Stimulated activated memory B cell treated with anti-CD40 and anti-IgM and Interleukin-4, amounts not matched to agents 10 μg/mL and 1 μg/mL and 100 μg/mL, for 72 hours (primary cell): ENCODE data around the gene NPAS3.

ENCODE experiments used
- ATAC-seq: fragments of 150-1000 bp; cut with Tn5 transposase; 2 replicates; pipeline ENCODE4 v1.10.0; 2021
- H3K27ac Mint-ChIP-seq: one replicate; pipeline ENCODE4 v1.8.0; 2022; ENCODE audit warnings: mild to moderate bottlenecking, mixed read lengths
- H3K27me3 Mint-ChIP-seq: one replicate; pipeline ENCODE4 v1.8.0; 2022; ENCODE audit warnings: mixed read lengths
- H3K36me3 Mint-ChIP-seq: one replicate; pipeline ENCODE4 v1.8.0; 2022; ENCODE audit warnings: mixed read lengths
- H3K4me1 Mint-ChIP-seq: one replicate; pipeline ENCODE4 v1.8.0; 2022; ENCODE audit warnings: mixed read lengths
- H3K4me3 Mint-ChIP-seq: one replicate; pipeline ENCODE4 v1.8.0; 2022; ENCODE audit warnings: mild to moderate bottlenecking, moderate library complexity, mixed read lengths
- H3K9me3 Mint-ChIP-seq: one replicate; pipeline ENCODE4 v1.8.0; 2022; ENCODE audit warnings: mixed read lengths

Gene NPAS3

DNA sequence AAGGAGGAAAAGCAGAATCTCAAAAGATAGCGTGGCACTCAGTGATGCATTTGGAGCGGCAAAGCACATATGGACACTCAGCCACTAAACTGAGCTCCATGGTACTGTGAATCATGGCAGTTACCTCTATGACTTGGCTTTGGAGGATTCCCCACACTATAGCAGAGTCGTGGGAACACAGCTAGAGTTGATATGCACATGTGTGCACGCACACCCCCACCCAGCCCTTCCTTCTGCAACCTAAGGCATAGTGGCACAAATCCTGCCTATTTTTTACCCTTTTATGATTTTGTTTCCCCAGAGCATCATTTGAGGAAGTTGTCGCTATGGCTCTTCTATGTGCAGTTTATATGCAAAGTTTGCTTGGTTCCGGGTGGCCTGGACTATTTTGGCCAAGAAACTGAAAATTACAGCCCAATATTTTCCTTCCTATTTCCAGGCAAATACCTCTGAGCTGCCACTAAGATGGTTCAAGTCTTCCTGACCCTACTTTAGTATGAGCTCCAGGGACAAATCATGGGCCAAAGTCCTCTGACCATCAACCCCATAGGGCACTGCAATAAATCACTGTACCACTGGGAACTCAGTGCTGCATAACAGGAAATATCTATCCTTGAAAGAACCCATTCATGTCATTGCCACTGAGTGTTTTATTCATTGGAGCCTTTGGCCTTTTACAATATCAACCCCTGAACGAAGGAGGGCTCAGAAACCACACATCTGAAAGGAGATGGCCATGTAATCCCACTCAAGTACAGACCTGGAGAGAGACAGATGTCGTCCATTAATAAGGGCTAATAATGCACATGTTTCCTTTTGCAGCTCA lies 834.7 kb downstream of the NPAS3 start:
- Mint-ChIP-seq H3K27me3 (no peaks in the 10 kb centered on the region), H3K4me3 (no peak overlapping the region), H3K9me3 (no peaks in the 10 kb centered on the region), H3K27ac (no peak overlapping the region), H3K36me3 (no peaks in the 10 kb centered on the region), H3K4me1 (no peaks in the 10 kb centered on the region)
- no peak for ATAC-seq

DNA sequence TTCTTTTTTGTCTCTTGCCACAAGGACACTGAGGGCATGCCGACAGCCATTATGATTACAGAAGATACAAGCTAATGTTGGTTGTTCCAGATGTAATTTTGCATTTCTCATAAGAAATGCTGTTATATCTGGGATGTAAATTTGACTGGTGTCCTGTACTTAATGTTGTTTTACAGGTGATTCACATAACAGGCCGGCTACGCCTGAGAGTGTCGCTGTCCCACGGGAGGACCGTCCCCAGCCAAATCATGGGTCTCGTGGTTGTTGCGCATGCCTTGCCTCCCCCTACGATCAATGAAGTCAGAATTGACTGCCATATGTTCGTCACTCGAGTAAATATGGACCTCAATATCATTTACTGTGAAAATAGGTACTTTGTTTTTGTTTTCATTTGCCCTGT lies 835.5 kb downstream of the NPAS3 start:
- no peaks in the 10 kb centered on the region for H3K4me1 Mint-ChIP-seq
- no peak for ATAC-seq
- no peaks in the 10 kb centered on the region for H3K36me3 Mint-ChIP-seq
- H3K27me3 Mint-ChIP-seq = no peaks in the 10 kb centered on the region
- no peaks in the 10 kb centered on the region for H3K9me3 Mint-ChIP-seq
- H3K4me3 Mint-ChIP-seq = no peak overlapping the region
- no peak overlapping the region for H3K27ac Mint-ChIP-seq

DNA sequence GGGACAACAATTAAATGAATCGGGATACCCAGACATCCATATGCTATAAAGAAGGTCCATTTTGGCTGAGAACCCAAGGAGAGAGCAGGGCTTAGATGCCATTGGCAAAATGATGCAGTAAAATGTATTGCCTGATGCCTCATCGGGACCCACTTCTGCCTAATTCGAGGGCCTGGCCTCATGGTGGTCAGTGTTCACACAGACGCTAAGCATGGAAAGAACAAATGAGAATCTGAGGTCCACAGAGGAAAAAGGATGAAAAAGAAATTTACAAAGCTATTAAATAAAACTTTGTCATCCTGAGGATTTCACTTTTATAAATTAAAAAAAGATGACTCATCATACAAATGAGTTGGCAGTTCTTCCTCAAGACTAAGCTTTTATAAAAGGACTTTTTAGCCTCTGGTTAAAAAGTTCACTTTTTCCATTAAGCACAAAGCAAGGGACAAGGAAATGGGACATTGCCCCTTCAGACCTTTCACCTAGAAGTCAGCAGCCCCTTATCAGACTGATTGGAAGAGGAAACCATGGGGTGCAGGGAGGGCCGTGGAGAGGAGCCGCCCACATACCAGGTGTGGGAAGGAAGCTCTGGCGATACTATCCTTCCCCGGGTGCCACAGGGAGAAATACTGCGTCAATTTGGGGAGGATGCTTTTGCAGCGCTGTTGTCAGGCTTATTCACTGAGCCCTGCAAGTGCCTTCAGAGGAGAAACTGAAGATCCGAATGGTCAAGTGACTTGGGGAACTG lies 836.2 kb downstream of the NPAS3 start:
- no peaks in the 10 kb centered on the region for H3K27me3 Mint-ChIP-seq
- H3K4me1 Mint-ChIP-seq = no peaks in the 10 kb centered on the region
- no peak for ATAC-seq
- H3K9me3 Mint-ChIP-seq = no peaks in the 10 kb centered on the region
- H3K36me3 Mint-ChIP-seq = no peaks in the 10 kb centered on the region
- H3K4me3 Mint-ChIP-seq = no peak overlapping the region
- H3K27ac Mint-ChIP-seq = no peak overlapping the region

DNA sequence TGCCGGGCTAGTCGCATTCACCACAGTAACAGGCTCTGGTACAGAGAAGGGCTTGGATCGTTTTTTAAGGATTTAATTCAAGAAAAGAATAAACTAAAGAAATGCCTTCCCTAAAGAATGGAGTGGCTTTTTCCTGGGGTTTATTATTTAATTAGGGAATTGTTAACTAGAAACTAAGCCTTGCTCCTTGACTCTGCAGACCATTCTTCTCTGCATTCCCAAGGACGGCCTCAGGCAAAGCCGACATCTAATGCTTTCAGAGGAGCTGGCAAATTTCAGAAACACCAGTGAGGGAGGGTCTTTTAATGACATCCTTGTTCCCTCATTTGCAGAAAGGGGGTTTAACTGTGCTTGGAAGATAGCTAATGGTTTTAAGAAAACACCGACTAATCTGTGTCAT lies 838.2 kb downstream of the NPAS3 start:
- H3K9me3 Mint-ChIP-seq = no peaks in the 10 kb centered on the region
- no peak overlapping the region for H3K27ac Mint-ChIP-seq
- H3K4me3 Mint-ChIP-seq = no peak overlapping the region
- no peak for ATAC-seq
- no peaks in the 10 kb centered on the region for H3K4me1 Mint-ChIP-seq
- H3K27me3 Mint-ChIP-seq = no peaks in the 10 kb centered on the region
- H3K36me3 Mint-ChIP-seq = no peaks in the 10 kb centered on the region

DNA sequence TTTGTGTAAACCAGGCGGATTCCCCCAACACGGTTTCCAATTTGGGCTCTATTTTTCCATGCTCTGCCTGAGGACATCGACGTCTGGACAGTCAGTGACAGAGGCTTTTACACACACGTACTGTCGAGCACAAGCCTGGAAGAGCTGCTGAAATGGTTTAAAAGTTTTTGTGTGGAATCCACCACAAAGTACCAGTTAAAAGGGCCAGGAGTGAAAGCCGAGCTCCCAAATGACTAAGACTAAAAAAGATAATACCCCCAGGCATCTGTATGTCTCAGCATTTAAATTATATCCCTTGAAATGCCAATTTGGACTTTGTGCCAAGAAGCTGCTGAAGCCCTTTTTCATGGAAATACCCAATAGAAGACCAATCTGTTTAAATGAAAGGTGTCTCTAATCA lies 839.0 kb downstream of the NPAS3 start:
- no peak for ATAC-seq
- H3K27me3 Mint-ChIP-seq = no peaks in the 10 kb centered on the region
- H3K4me3 Mint-ChIP-seq = no peak overlapping the region
- H3K4me1 Mint-ChIP-seq = no peaks in the 10 kb centered on the region
- no peaks in the 10 kb centered on the region for H3K36me3 Mint-ChIP-seq
- H3K27ac Mint-ChIP-seq = no peak overlapping the region
- no peaks in the 10 kb centered on the region for H3K9me3 Mint-ChIP-seq

DNA sequence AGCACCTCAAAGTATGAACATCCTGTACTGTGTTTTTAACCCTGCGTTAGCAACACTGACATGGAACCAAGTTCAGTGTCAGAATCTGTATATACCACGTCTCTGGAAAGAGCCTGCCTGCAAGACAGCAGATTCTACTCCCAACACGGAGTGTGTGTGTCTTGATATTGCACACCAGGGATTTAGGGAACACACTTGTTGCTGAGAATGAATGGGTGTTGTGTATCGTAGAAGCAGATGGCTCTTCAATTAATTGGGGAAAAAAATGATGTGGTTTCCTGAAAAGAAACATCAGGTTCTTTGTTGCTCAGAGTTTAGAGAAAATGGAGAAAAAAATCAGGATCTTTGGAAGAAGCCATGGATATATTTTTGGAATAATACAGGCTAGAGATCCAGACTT lies 841.4 kb downstream of the NPAS3 start:
- Mint-ChIP-seq H3K9me3 (no peaks in the 10 kb centered on the region), H3K36me3 (no peaks in the 10 kb centered on the region), H3K27me3 (no peaks in the 10 kb centered on the region), H3K4me1 (no peaks in the 10 kb centered on the region), H3K4me3 (no peak overlapping the region), H3K27ac (no peak overlapping the region)
- ATAC-seq = no peak

DNA sequence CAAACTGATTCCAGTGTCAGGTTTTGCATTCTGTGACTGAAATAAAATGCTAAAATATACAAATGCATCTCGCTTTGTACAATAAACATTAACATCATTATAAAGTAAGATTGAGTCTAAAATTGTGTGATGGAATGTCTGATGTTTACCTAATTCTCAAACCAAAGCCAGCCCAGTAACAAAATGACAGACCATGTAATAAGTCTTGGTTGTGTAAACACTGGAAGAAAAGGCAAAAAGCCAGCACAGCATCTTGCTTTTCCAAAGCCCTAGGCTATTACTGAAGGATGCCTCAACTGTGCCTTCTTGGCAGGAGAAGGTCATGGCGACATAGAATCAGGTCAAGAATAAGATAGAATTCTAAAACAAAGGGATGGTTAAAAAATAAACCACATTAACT lies 842.6 kb downstream of the NPAS3 start:
- Mint-ChIP-seq H3K4me3 (no peak overlapping the region), H3K9me3 (no peaks in the 10 kb centered on the region), H3K27ac (no peak overlapping the region), H3K4me1 (no peaks in the 10 kb centered on the region), H3K27me3 (no peaks in the 10 kb centered on the region), H3K36me3 (no peaks in the 10 kb centered on the region)
- no peak for ATAC-seq

DNA sequence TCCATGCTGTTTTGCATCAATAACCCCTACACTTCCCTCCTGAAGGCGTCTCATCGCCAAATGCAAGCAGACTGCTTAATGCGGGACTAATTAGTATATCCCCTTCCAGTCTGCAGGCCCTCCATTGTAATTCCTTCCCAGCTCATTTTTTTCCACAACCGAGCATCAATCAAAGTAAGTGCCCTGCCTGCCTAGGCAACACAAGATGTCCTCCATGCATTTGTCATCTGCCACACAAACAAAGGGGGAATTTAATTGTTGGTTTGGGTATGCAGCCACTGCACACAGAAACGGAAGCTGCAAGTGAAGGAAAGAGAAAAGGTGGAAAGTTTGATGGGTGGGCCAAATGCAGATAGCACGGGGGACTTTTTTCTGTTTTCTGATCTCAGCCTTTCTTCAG lies 844.2 kb downstream of the NPAS3 start:
- Mint-ChIP-seq H3K4me3 (no peak overlapping the region), H3K4me1 (no peaks in the 10 kb centered on the region), H3K27me3 (no peaks in the 10 kb centered on the region), H3K27ac (no peak overlapping the region), H3K36me3 (no peaks in the 10 kb centered on the region), H3K9me3 (no peaks in the 10 kb centered on the region)
- no peak for ATAC-seq

DNA sequence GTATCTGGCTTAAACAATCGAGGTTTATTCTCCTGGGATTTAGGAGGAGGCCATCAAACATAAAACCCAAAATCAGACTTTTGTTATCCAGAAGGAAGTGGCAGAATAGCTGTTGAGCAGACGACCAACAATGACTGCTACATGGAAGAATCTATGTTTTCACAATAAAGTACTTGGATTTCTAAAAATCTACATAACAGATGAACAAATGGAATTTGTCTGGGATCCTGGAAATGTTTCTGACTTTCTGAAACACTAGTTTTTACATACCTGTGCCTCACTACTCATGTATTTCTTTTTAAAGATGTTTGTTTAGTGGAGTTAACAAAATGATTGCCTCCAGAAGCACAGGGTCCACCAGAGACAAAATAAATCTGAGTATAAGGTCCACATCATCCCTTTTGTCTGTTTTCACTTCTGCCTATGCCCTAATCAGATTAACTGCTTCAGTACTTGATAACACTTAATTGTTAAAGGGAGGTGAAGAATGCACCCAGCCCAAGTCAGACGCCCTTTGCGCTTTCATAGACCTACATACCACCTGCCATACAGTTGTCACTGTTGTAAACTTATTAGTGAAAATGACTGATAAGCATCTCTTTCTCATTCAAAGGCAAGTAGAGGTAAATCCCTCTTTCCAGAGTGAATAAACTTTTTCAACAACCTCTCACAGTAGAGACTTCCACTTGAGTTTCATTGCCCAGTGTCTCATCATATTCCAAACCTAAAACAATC lies 847.6 kb downstream of the NPAS3 start:
- Mint-ChIP-seq H3K9me3 (no peaks in the 10 kb centered on the region), H3K36me3 (no peaks in the 10 kb centered on the region), H3K27ac (no peak overlapping the region), H3K4me3 (no peak overlapping the region), H3K4me1 (no peaks in the 10 kb centered on the region), H3K27me3 (peaks cover 5% of the 10 kb centered on the region)
- ATAC-seq = no peak

DNA sequence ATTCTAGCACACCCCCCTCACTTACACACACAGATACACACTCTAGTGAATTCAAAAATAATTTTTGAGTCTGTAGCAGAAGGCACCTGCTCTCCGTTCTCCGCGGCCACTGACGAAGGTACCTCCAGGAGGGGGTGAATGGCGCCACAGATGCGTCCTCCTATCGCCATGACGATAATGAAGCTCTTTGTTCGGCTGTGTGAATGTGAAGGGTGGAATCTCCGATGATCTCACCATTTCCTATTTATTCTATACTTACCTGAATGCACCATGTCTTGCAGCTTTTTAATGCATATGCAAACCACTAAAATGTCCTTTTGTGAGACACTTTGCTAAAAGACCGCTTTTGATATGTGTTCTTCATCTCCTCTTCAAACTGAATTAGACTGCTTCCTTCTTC lies 849.5 kb downstream of the NPAS3 start:
- Mint-ChIP-seq H3K4me3 (no peak overlapping the region), H3K4me1 (peaks cover 11% of the 10 kb centered on the region), H3K27ac (no peak overlapping the region), H3K36me3 (no peaks in the 10 kb centered on the region), H3K9me3 (no peaks in the 10 kb centered on the region), H3K27me3 (peaks cover 24% of the 10 kb centered on the region)
- ATAC-seq = no peak

DNA sequence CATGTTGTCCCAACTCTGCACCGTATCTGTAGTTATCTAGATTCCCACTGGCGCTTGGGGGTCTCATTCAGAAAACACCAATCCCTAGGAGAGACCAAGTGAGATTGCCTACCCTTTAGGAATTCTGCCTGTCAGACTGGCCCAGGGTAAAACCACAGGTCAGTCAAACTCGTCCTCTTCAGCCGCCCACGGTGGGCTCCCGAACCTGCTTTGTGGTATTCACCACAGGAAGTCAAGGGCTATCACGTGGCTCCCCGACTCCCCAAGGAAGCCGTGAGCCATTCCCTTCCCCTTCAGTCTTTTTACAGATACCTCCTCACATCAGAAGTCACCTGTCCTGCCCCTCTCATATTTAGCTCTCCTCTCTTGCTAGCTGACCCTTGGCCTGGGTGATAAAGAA lies 852.3 kb downstream of the NPAS3 start:
- peaks cover 47% of the 10 kb centered on the region for H3K27me3 Mint-ChIP-seq
- no peaks in the 10 kb centered on the region for H3K36me3 Mint-ChIP-seq
- no peak for ATAC-seq

DNA sequence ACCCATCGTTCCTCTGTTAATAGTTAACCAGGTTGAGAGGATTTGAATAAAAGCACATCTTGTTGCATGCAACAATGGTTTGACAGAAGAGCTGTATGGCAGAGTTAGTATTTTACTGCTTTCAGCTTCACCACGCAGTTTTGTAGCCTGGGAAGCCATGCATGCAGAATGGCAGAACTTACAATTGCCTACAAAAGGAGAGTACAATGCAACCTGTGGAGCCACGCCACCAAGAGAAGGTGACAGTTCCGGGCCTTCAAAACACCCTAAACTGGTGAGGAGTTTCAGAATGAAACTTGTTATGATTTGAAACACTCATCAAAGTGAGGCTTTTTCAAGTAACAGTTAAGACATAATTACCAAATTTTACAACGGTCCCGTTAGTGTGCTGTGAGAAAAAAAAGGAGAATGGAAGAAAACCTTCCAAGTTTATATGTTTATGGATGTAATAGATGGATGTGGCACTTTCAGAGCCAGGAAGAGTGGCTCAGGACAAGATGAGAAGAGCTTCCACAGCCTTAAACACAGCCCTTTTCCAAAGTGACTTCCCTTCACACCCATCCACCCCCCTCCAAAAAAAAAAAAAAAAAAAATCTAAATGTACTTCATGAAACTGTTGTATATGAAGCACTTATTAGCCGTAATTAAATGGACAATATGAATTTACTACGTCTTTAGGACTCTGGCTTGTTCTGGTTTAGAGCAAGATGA lies 853.5 kb downstream of the NPAS3 start:
- ATAC-seq = no peak
- Mint-ChIP-seq H3K4me3 (no peak overlapping the region), H3K4me1 (peaks cover 11% of the 10 kb centered on the region)

More for the DNA sequence above, 852.3 kb downstream of the NPAS3 start:
- no peak overlapping the region for H3K4me3 Mint-ChIP-seq
- no peak overlapping the region for H3K27ac Mint-ChIP-seq
- H3K9me3 Mint-ChIP-seq = no peaks in the 10 kb centered on the region
- H3K4me1 Mint-ChIP-seq = peaks cover 11% of the 10 kb centered on the region

DNA sequence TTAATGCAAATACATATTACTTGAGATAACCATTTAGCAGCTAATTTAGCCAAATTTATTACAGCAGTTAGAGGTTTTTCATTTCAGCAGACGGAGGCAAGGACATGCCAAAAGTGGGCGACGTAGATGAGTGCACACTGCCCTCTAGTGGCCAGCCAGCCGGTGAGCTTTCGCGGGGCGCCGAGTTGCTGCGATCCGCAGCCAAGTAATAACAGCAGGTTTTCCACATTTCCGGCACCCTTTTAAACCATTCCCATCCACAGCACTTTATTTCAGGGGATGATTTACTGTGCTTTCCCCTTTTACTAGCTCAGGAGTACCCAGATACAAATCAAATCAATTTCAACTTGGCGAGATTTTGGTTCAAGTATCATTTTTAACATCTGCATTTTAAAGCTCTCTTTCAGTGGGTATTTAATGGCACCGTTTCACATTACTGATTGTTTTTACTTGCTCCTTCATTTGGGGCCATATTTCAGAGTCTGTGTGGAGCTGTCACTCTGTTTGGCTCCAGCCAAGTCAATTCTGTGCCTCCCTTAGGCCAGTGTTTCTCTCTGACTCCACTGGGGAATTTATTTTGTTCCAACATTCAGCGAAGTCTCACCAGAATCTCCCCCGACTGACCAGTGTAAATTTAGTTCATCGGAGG lies 854.2 kb downstream of the NPAS3 start:
- Mint-ChIP-seq H3K4me3 (no peak overlapping the region), H3K36me3 (no peaks in the 10 kb centered on the region), H3K27me3 (peaks cover 47% of the 10 kb centered on the region), H3K4me1 (peaks cover 11% of the 10 kb centered on the region), H3K27ac (no peak overlapping the region), H3K9me3 (no peaks in the 10 kb centered on the region)
- ATAC-seq = no peak

More for the DNA sequence above, 853.5 kb downstream of the NPAS3 start:
- no peaks in the 10 kb centered on the region for H3K36me3 Mint-ChIP-seq
- no peak overlapping the region for H3K27ac Mint-ChIP-seq
- H3K27me3 Mint-ChIP-seq = peaks cover 47% of the 10 kb centered on the region
- H3K9me3 Mint-ChIP-seq = no peaks in the 10 kb centered on the region

DNA sequence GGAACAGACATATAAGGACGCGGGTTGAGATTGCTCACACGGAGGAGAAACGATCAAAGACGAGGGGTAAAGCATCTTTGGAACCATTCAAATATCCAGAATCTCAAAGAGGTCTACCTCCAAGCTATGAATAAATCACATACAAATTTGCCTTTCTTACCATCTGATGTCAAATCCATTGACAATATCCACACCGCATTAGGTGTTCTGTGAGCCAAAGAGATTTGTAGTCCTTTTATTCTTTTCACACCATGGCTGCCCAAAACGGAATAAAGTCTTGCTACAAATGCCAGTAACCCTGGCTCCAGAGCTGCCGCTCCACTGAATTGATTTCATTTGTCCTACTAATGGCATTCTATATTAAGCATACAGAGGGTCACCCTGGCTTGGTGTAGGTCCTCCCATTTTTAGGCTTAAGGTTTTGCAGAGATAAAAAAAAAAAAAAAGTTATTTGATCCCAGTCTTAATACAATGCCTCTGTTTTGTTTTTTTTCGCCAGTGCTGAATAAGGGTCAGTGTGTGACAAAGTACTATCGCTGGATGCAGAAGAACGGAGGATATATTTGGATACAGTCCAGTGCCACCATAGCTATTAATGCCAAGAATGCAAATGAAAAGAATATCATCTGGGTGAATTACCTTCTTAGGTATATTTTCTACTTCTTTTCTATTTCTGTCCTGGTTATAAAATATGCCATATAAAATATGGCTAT lies 854.9 kb downstream of the NPAS3 start:
- no peak overlapping the region for H3K4me3 Mint-ChIP-seq
- no peaks in the 10 kb centered on the region for H3K9me3 Mint-ChIP-seq
- H3K4me1 Mint-ChIP-seq = peaks cover 11% of the 10 kb centered on the region

More for the DNA sequence above, 854.9 kb downstream of the NPAS3 start:
- Mint-ChIP-seq H3K27me3 (peaks cover 47% of the 10 kb centered on the region), H3K36me3 (no peaks in the 10 kb centered on the region), H3K27ac (no peak overlapping the region)
- ATAC-seq = no peak
